Measurements from ENCODE around the gene SPHK1.
A peak's percentile ranks its signal among the peaks of the same experiment; 100 is the strongest.

SPHK1 gene

GRCh38 chr17:76384987-76385891 is 830 bp downstream of the SPHK1 start:
- DNase-seq, result no peak

GRCh38 chr17:76385892-76386786 is 1.7 kb downstream of the SPHK1 start:
- no peak for DNase-seq

- DNase-seq, result no peak
Measured at GRCh38 chr17:76386966-76387765, 2.8 kb downstream of the SPHK1 start.

GRCh38 chr17:76388966-76389888 is 4.8 kb downstream of the SPHK1 start:
- no peak for DNase-seq

- no peak for DNase-seq
Measured at GRCh38 chr17:76390003-76390421, 5.6 kb downstream of the SPHK1 start.

- no peak for DNase-seq
Measured at GRCh38 chr17:76391200-76391715, 6.8 kb downstream of the SPHK1 start.

GRCh38 chr17:76394166-76394565 is 9.8 kb downstream of the SPHK1 start:
- no peak for DNase-seq

GRCh38 chr17:76395980-76396379 is 11.6 kb downstream of the SPHK1 start:
- DNase-seq, result no peak

GRCh38 chr17:76397184-76397583 is 12.8 kb downstream of the SPHK1 start:
- DNase-seq, result no peak

GRCh38 chr17:76397687-76398522 is 13.5 kb downstream of the SPHK1 start:
- peak; percentile 32 for DNase-seq

GRCh38 chr17:76398523-76399174 is 14.2 kb downstream of the SPHK1 start:
- DNase-seq, result no peak

- DNase-seq, result no peak
Measured at GRCh38 chr17:76399175-76400172, 15.1 kb downstream of the SPHK1 start.

- DNase-seq, result no peak
Measured at GRCh38 chr17:76402711-76403110, 18.3 kb downstream of the SPHK1 start.

GRCh38 chr17:76404256-76404655 is 19.8 kb downstream of the SPHK1 start:
- DNase-seq, result no peak

- no peak for DNase-seq
Measured at GRCh38 chr17:76404976-76405563, 20.7 kb downstream of the SPHK1 start.

GRCh38 chr17:76405607-76405966 is 21.2 kb downstream of the SPHK1 start:
- no peak for DNase-seq

- DNase-seq, result peak; percentile 79
Measured at GRCh38 chr17:76405967-76406647, 21.7 kb downstream of the SPHK1 start.

GRCh38 chr17:76407509-76407908 is 23.1 kb downstream of the SPHK1 start:
- DNase-seq, result no peak
